H9 (cell line): ENCODE results near the gene WWC2. TPM values are rescaled to one million over a fixed set of nuclear protein-coding genes. Genes with fewer than 3 reads are reported as not detected.

ENCODE experiments used
- DNase-seq: peaks from one replicate; pipeline ENCODE4 v3.0.0-alpha.2; 2017
- H2AFZ ChIP-seq: one replicate; pipeline ENCODE4 v1.6.1; 2013; ENCODE audit warnings: mild to moderate bottlenecking, low read length, control low read depth, moderate library complexity
- H2AK5ac ChIP-seq: 2 replicates; pipeline ENCODE4 v1.6.1; 2013; ENCODE audit warnings: low read length, control low read depth, mixed read lengths; ENCODE audit not compliant: insufficient read length
- H2BK120ac ChIP-seq: one replicate; pipeline ENCODE4 v1.6.1; 2013; ENCODE audit warnings: low read depth, mild to moderate bottlenecking, low read length, control low read depth, inconsistent platforms; ENCODE audit not compliant: poor library complexity, severe bottlenecking
- H2BK12ac ChIP-seq: 2 replicates; pipeline ENCODE4 v1.6.1; 2013; ENCODE audit warnings: low read length, control low read depth, mixed read lengths, low read depth; ENCODE audit not compliant: insufficient read length
- H2BK15ac ChIP-seq: 2 replicates; pipeline ENCODE4 v1.6.1; 2013; ENCODE audit warnings: low read depth, low read length, control low read depth
- H2BK20ac ChIP-seq: one replicate; pipeline ENCODE4 v1.6.1; 2013; ENCODE audit warnings: low read depth, mild to moderate bottlenecking, low read length, control low read depth, inconsistent platforms; ENCODE audit not compliant: poor library complexity, severe bottlenecking
- H2BK5ac ChIP-seq: 2 replicates; pipeline ENCODE4 v1.6.1; 2013; ENCODE audit warnings: low read length, control low read depth, mixed read lengths; ENCODE audit not compliant: insufficient read length
- H3K14ac ChIP-seq: 2 replicates; pipeline ENCODE4 v1.6.1; 2013; ENCODE audit warnings: low read length, control low read depth; ENCODE audit not compliant: insufficient read depth
- H3K18ac ChIP-seq: 2 replicates; pipeline ENCODE4 v1.6.1; 2013; ENCODE audit warnings: low read depth, mild to moderate bottlenecking, mixed read lengths, low read length, control low read depth; ENCODE audit not compliant: insufficient read length
- H3K23ac ChIP-seq: 2 replicates; pipeline ENCODE4 v1.6.1; 2013; ENCODE audit warnings: low read length, control low read depth, mixed read lengths, low read depth; ENCODE audit not compliant: insufficient read length
- H3K23me2 ChIP-seq: 2 replicates; pipeline ENCODE4 v1.6.1; 2013; ENCODE audit warnings: low read depth, mild to moderate bottlenecking, mixed read lengths, low read length, control low read depth; ENCODE audit not compliant: insufficient read length, poor library complexity, severe bottlenecking
- H3K27ac ChIP-seq: 2 replicates; pipeline ENCODE4 v1.5.1; 2013; ENCODE audit warnings: low read length, control low read depth, mixed read lengths, low read depth; ENCODE audit not compliant: insufficient read length
- H3K27me3 ChIP-seq: 2 replicates; pipeline ENCODE4 v1.6.1; 2013; ENCODE audit warnings: low read length, control low read depth, inconsistent platforms; ENCODE audit not compliant: insufficient read depth
- H3K4ac ChIP-seq: 2 replicates; pipeline ENCODE4 v1.6.1; 2013; ENCODE audit warnings: low read depth, mild to moderate bottlenecking, control low read depth, inconsistent platforms, low read length, moderate library complexity
- H3K4me1 ChIP-seq: 2 replicates; pipeline ENCODE4 v1.6.1; 2013; ENCODE audit warnings: low read length, control low read depth, inconsistent platforms; ENCODE audit not compliant: insufficient read depth
- H3K4me2 ChIP-seq: 2 replicates; pipeline ENCODE4 v1.6.1; 2013; ENCODE audit warnings: low read length, control low read depth, mixed read lengths; ENCODE audit not compliant: insufficient read length, insufficient read depth
- H3K56ac ChIP-seq: 2 replicates; pipeline ENCODE4 v1.6.1; 2013; ENCODE audit warnings: low read depth, mild to moderate bottlenecking, mixed read lengths, low read length, control low read depth; ENCODE audit not compliant: insufficient read length
- H3K79me1 ChIP-seq: 2 replicates; pipeline ENCODE4 v1.6.1; 2013; ENCODE audit warnings: low read depth, mild to moderate bottlenecking, moderate library complexity, low read length, control low read depth, inconsistent platforms; ENCODE audit not compliant: insufficient read depth, poor library complexity, severe bottlenecking
- H3K79me2 ChIP-seq: 2 replicates; pipeline ENCODE4 v1.6.1; 2013; ENCODE audit warnings: low read length, control low read depth, inconsistent platforms; ENCODE audit not compliant: insufficient read depth
- H3K9ac ChIP-seq: 2 replicates; pipeline ENCODE4 v1.6.1; 2013; ENCODE audit warnings: low read length, control low read depth, mixed read lengths; ENCODE audit not compliant: insufficient read length; ENCODE audit errors: extremely low read depth
- H3K9me3 ChIP-seq: one replicate; pipeline ENCODE4 v1.6.1; 2013; ENCODE audit warnings: low read depth, low read length, inconsistent platforms; ENCODE audit not compliant: control insufficient read depth
- H3T11ph ChIP-seq: one replicate; pipeline ENCODE4 v1.6.1; 2013; ENCODE audit warnings: mild to moderate bottlenecking, low read length, control low read depth, inconsistent platforms
- H4K20me1 ChIP-seq: one replicate; pipeline ENCODE4 v1.6.1; 2013; ENCODE audit not compliant: control insufficient read depth, insufficient read length, insufficient read depth
- H4K5ac ChIP-seq: 2 replicates; pipeline ENCODE4 v1.6.1; 2013; ENCODE audit warnings: low read depth, mild to moderate bottlenecking, mixed read lengths, low read length, control low read depth; ENCODE audit not compliant: insufficient read length
- H4K8ac ChIP-seq: replicated peaks from 2 replicates; pipeline ENCODE4 v1.6.1; 2013; ENCODE audit warnings: low read length, control low read depth, mixed read lengths, low read depth; ENCODE audit not compliant: insufficient read length
- H4K91ac ChIP-seq: 2 replicates; pipeline ENCODE4 v1.6.1; 2013; ENCODE audit warnings: low read depth, mild to moderate bottlenecking, moderate library complexity, mixed read lengths, low read length, control low read depth; ENCODE audit not compliant: insufficient read length
- H3K27ac Mint-ChIP-seq, 3 experiments: 2 replicates in 2 of 3; 3 replicates in 1 of 3; pipeline ENCODE4 v1.8.0; 2020 to 2021; ENCODE audit warnings: mixed read lengths in 3 of 3, mild to moderate bottlenecking in 1 of 3, moderate library complexity in 1 of 3
- H3K27me3 Mint-ChIP-seq: 2 replicates; pipeline ENCODE4 v1.8.0; 2021; ENCODE audit warnings: low read depth, mild to moderate bottlenecking, moderate library complexity, mixed read lengths
- H3K36me3 Mint-ChIP-seq, 3 experiments: 2 replicates in 2 of 3; 3 replicates in 1 of 3; pipeline ENCODE4 v1.8.0; 2020 to 2021; ENCODE audit warnings: low read depth in 3 of 3, mixed read lengths in 3 of 3; ENCODE audit not compliant: insufficient read depth in 1 of 3
- H3K4me1 Mint-ChIP-seq, 2 experiments: 2 replicates each; pipeline ENCODE4 v1.8.0; 2020; ENCODE audit warnings: mixed read lengths in 2 of 2
- H3K4me3 Mint-ChIP-seq, 2 experiments: 2 replicates in 1 of 2; 3 replicates in 1 of 2; pipeline ENCODE4 v1.8.0; 2020 to 2021; ENCODE audit warnings: mild to moderate bottlenecking in 2 of 2, mixed read lengths in 2 of 2, moderate library complexity in 1 of 2
- H3K9me3 Mint-ChIP-seq, 2 experiments: 2 replicates in 1 of 2; 3 replicates in 1 of 2; pipeline ENCODE4 v1.8.0; 2020; ENCODE audit warnings: mild to moderate bottlenecking in 2 of 2, mixed read lengths in 2 of 2, moderate library complexity in 1 of 2
- CTCF ChIP-seq: fragments of 200-600 bp; sonication (generic); conservative IDR thresholded peaks from 3 replicates; pipeline ENCODE4 v1.8.0; 2021; ENCODE audit warnings: antibody characterized with exemption, mild to moderate bottlenecking
- WGBS: extraction: QIAGEN DNeasy Blood & Tissue Kit; methylation state at CpG from one replicate; pipeline ENCODE4 v1.1.7; 2013; ENCODE audit warnings: missing lambda C conversion rate, low lambda C conversion rate, mixed read lengths; ENCODE audit not compliant: insufficient read length; ENCODE audit errors: extremely low coverage; 5-methylcytosine and 5-hydroxymethylcytosine counted together
- total RNA-seq: library from RNA; stranded (reverse); gene quantifications from 2 replicates; pipeline ENCODE4 v1.2.1, GENCODE V29; 2021

The WWC2 gene
- total RNA-seq, 1 experiment from 2014 or later, result 106 TPM

GRCh38 chr4:183197140-183197539, 98.1 kb downstream of the WWC2 start:
- H2AFZ ChIP-seq, result no peak overlapping the region
- H2AK5ac ChIP-seq, result no peak overlapping the region
- H2BK5ac ChIP-seq, result no peak overlapping the region
- no peak overlapping the region for H3K23ac ChIP-seq
- H3T11ph ChIP-seq, result no peak overlapping the region
- no CpG with 5 or more reads among the region's 3 CpGs for WGBS
- H3K79me1 ChIP-seq, result peaks cover 3% of the 10 kb centered on the region
- DNase-seq, result no peak
- Mint-ChIP-seq H3K27ac (no peak overlapping the region), H3K4me1 (peaks cover 35 to 39% of the 10 kb centered on the region in 2 experiments), H3K9me3 (no peaks in the 10 kb centered on the region), H3K27me3 (no peaks in the 10 kb centered on the region), H3K4me3 (no peak overlapping the region), H3K36me3 (peaks cover 12 to 27% (median 21%) of the 10 kb centered on the region in 3 experiments; a peak in 6 of 7 replicates)
- no peak overlapping the region for H3K27ac ChIP-seq
- no peaks in the 10 kb centered on the region; the same call in 1 of the 2 replicates for H3K4me1 ChIP-seq
- no peak overlapping the region for H4K8ac ChIP-seq
- no peak overlapping the region for H2BK12ac ChIP-seq
- H3K9ac ChIP-seq, result no peak overlapping the region
- no peak for TF ChIP-seq CTCF
- H2BK120ac ChIP-seq, result no peak overlapping the region
- no peaks in the 10 kb centered on the region for H4K20me1 ChIP-seq
- H2BK15ac ChIP-seq, result no peak overlapping the region
- H3K18ac ChIP-seq, result no peak overlapping the region
- H4K91ac ChIP-seq, result no peak overlapping the region
- H3K27me3 ChIP-seq, result no peaks in the 10 kb centered on the region
- H3K56ac ChIP-seq, result no peak overlapping the region
- H3K23me2 ChIP-seq, result no peaks in the 10 kb centered on the region
- no peak overlapping the region for H4K5ac ChIP-seq
- no peak overlapping the region for H3K14ac ChIP-seq
- H3K4ac ChIP-seq, result no peak overlapping the region
- no peak overlapping the region for H3K4me2 ChIP-seq
- H3K79me2 ChIP-seq, result peaks cover 13% of the 10 kb centered on the region; the same call in 1 of the 2 replicates
- H3K9me3 ChIP-seq, result no peaks in the 10 kb centered on the region
- no peak overlapping the region for H2BK20ac ChIP-seq
